GM23248 (cell line): ENCODE results near the gene FBXW7. TPM values are rescaled to one million over a fixed set of nuclear protein-coding genes. Genes with fewer than 3 reads are reported as not detected.

Experiments used
- DNase-seq: peaks from one replicate; pipeline ENCODE4 v3.0.0-alpha.2; 2015
- H2AFZ ChIP-seq: fragments of 200-600 bp; sonication (generic); 2 replicates; pipeline ENCODE4 v1.6.1; 2016; ENCODE audit warnings: antibody characterized with exemption
- H3F3A ChIP-seq: fragments of 200-600 bp; sonication (generic); 2 replicates; pipeline ENCODE4 v1.6.1; 2016; ENCODE audit warnings: mild to moderate bottlenecking, antibody characterized with exemption, mixed run types; ENCODE audit not compliant: insufficient read depth
- H3K27ac ChIP-seq: fragments of 200-600 bp; sonication (generic); 2 replicates; pipeline ENCODE4 v1.5.1; 2016; ENCODE audit warnings: mild to moderate bottlenecking
- H3K27me3 ChIP-seq: fragments of 200-600 bp; sonication (generic); replicated peaks from 2 replicates; pipeline ENCODE4 v1.6.1; 2016; ENCODE audit warnings: mild to moderate bottlenecking; ENCODE audit not compliant: insufficient read depth
- H3K36me3 ChIP-seq: fragments of 200-600 bp; sonication (generic); 2 replicates; pipeline ENCODE4 v1.6.1; 2016; ENCODE audit warnings: low read depth, mild to moderate bottlenecking
- H3K4me1 ChIP-seq: fragments of 200-600 bp; sonication (generic); 2 replicates; pipeline ENCODE4 v1.6.1; 2016; ENCODE audit warnings: mild to moderate bottlenecking; ENCODE audit not compliant: insufficient read depth
- H3K4me2 ChIP-seq: fragments of 200-600 bp; sonication (generic); one replicate; pipeline ENCODE4 v1.6.1; 2016; ENCODE audit warnings: mild to moderate bottlenecking; ENCODE audit not compliant: unreplicated experiment
- H3K4me3 ChIP-seq: fragments of 200-600 bp; sonication (generic); 2 replicates; pipeline ENCODE4 v1.5.1; 2016; ENCODE audit warnings: mild to moderate bottlenecking
- H3K79me2 ChIP-seq: fragments of 200-600 bp; sonication (generic); 2 replicates; pipeline ENCODE4 v1.6.1; 2016; ENCODE audit warnings: mild to moderate bottlenecking; ENCODE audit not compliant: insufficient read depth
- H3K9ac ChIP-seq: fragments of 200-600 bp; sonication (generic); 2 replicates; pipeline ENCODE4 v1.6.1; 2016; ENCODE audit warnings: mild to moderate bottlenecking
- H3K9me2 ChIP-seq: fragments of 200-600 bp; sonication (generic); 2 replicates; pipeline ENCODE4 v1.6.1; 2016; ENCODE audit warnings: mixed run types, mild to moderate bottlenecking, moderate library complexity; ENCODE audit not compliant: insufficient read depth
- H3K9me3 ChIP-seq: fragments of 200-600 bp; sonication (generic); one replicate; pipeline ENCODE4 v1.6.1; 2017; ENCODE audit warnings: low read depth
- H4K20me1 ChIP-seq: fragments of 200-600 bp; sonication (generic); 2 replicates; pipeline ENCODE4 v1.6.0; 2016; ENCODE audit not compliant: insufficient read depth
- EZH2 ChIP-seq: fragments of 200-600 bp; sonication (generic); IDR thresholded peaks from 2 replicates; pipeline ENCODE4 v1.6.1; 2018; ENCODE audit warnings: antibody characterized with exemption, mild to moderate bottlenecking; ENCODE audit not compliant: insufficient read depth, poor library complexity, severe bottlenecking
- EZH2phosphoT487 ChIP-seq: fragments of 200-600 bp; sonication (generic); IDR thresholded peaks from 2 replicates; pipeline ENCODE4 v1.6.1; 2018; ENCODE audit warnings: antibody characterized with exemption, moderate library complexity, mild to moderate bottlenecking, low read depth; ENCODE audit not compliant: insufficient read depth
- WGBS, 2 experiments: methylation state at CpG; one replicate each; pipeline ENCODE4 v1.1.6; 2015 to 2017; ENCODE audit warnings: low lambda C conversion rate in 2 of 2, low coverage in 1 of 2; ENCODE audit errors: missing lambda C conversion rate in 2 of 2; 5-methylcytosine and 5-hydroxymethylcytosine counted together
- in situ Hi-C: fragments of 300-500 bp; cut with MboI; formaldehyde crosslinking; loops from 2 replicates; pipeline ENCODE4 v1.15.0; 2020
- polyA plus RNA-seq: library from polyadenylated mRNA; unstranded; fragments of >200 nt; fragmentation: Nextera tagmentation; extraction: Ambion mirVana; gene quantifications from 2 replicates; pipeline ENCODE4 v1.2.1, GENCODE V29; 2016
- total RNA-seq: library from RNA; depleted of rRNA; stranded (reverse); fragments of >200 nt; shearing (Covaris generic); gene quantifications from 2 replicates; pipeline ENCODE4 v1.2.3, GENCODE V29; 2014

The FBXW7 gene
- total and polyA plus RNA-seq, 2 experiments from 2014 or later, result 8.8 to 29.0 TPM

DNA sequence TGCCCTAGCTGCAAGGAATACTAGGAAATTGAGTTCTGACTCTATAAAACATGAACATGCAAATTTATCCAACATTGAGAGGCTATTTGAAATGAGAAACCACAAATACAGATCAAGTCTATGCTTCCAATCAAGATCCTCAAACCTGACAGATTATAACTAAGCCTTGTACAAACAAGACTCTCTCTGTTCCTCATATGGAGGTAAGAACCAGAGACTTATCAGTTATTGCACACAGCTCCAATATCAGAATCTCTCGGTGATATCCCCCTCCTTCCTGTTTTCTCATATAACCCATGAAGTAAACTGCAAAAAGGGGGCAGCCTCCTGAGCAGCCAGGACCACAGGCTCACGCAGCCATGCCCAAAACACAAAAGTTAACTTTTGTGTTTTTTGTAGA is 36.5 kb downstream of the FBXW7 start:
- H3K9me2 ChIP-seq, result no peaks in the 10 kb centered on the region
- peaks cover 20% of the 10 kb centered on the region for H3K4me1 ChIP-seq
- 72 to 73% methylated on average over 2 of the region's 2 CpGs for WGBS, 2 experiments
- H3K79me2 ChIP-seq, result peaks cover 97% of the 10 kb centered on the region
- H4K20me1 ChIP-seq, result no peaks in the 10 kb centered on the region; the same call in 1 of the 2 replicates
- H3K27ac ChIP-seq, result no peak overlapping the region
- no peaks in the 10 kb centered on the region for H3K27me3 ChIP-seq
- in situ Hi-C loops, result no loop called here
- H3F3A ChIP-seq, result no peaks in the 10 kb centered on the region
- H3K9ac ChIP-seq, result no peak overlapping the region
- TF ChIP-seq EZH2 (no peak), EZH2phosphoT487 (no peak)
- H3K4me2 ChIP-seq, result no peak overlapping the region
- no peak for DNase-seq
- H3K9me3 ChIP-seq, result no peaks in the 10 kb centered on the region
- H3K36me3 ChIP-seq, result no peaks in the 10 kb centered on the region
- no peak overlapping the region for H2AFZ ChIP-seq
- H3K4me3 ChIP-seq, result no peak overlapping the region

DNA sequence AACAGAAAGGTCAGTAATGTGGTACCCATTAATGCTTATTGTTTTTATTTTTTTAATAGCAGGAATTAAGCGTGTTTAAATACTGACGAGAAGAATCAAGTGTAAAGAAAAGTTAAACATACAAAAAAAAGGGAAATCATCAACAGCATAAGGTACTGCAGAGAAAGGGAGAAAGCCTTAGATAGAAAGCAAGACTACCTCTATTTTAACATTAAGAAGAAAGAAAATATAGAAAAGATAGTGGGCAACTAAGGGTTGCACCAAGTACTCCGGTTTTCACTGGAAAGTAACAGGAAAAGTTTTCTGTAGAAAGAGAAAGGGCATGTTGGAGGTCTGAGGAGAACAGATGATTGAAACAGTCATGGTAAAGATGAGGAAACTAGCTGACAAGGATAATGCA is 41.9 kb downstream of the FBXW7 start:
- H3K36me3 ChIP-seq, result no peaks in the 10 kb centered on the region
- H3K4me2 ChIP-seq, result no peak overlapping the region
- TF ChIP-seq EZH2, result no peak
- no peak for TF ChIP-seq EZH2phosphoT487
- no peak overlapping the region for H3K4me3 ChIP-seq
- H2AFZ ChIP-seq, result no peak overlapping the region
- no peak overlapping the region for H3K27ac ChIP-seq
- no peak for DNase-seq
- H3K27me3 ChIP-seq, result no peaks in the 10 kb centered on the region
- H3K9me3 ChIP-seq, result no peaks in the 10 kb centered on the region
- in situ Hi-C loops, result no loop called here
- 81 to 92% methylated on average over 3 of the region's 3 CpGs for WGBS, 2 experiments
- H4K20me1 ChIP-seq, result 0 out of 2 replicates have a peak, but pooled peaks cover 8% of the 10 kb centered on the region
- H3F3A ChIP-seq, result no peaks in the 10 kb centered on the region
- no peaks in the 10 kb centered on the region for H3K9me2 ChIP-seq
- H3K79me2 ChIP-seq, result peaks cover 100% of the 10 kb centered on the region
- no peak overlapping the region for H3K9ac ChIP-seq
- no peaks in the 10 kb centered on the region for H3K4me1 ChIP-seq

DNA sequence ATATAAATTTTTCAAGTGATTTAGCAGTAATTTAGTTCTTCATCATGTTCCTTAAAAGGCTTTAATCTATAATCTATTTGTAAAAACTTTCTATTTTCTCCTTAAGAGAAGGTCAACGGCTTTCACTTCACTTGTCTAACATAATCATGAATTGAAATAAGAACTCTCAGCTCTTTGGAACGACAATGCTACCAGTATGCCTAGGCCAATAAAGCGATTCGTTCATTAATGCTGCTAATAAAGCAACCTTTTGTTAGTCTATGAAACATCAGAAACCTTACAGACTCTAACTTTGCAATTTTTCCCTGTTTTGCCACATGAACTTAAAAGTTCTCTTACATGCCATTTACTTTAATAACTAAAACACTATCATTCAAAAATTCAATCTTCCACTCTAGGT is 47.6 kb downstream of the FBXW7 start:
- no peak overlapping the region for H3K4me3 ChIP-seq
- H3F3A ChIP-seq, result no peaks in the 10 kb centered on the region
- DNase-seq, result no peak
- peaks cover 100% of the 10 kb centered on the region for H3K79me2 ChIP-seq
- 97% methylated on average over 4 of the region's 4 CpGs for WGBS, 2 experiments
- H3K4me2 ChIP-seq, result no peak overlapping the region
- no peak overlapping the region for H3K27ac ChIP-seq
- TF ChIP-seq EZH2 (no peak), EZH2phosphoT487 (no peak)
- in situ Hi-C loops, result no loop called here
- H3K9me2 ChIP-seq, result no peaks in the 10 kb centered on the region
- 0 out of 2 replicates have a peak, but pooled peaks cover 8% of the 10 kb centered on the region for H4K20me1 ChIP-seq
- no peaks in the 10 kb centered on the region for H3K9me3 ChIP-seq
- no peaks in the 10 kb centered on the region; the same call in 1 of the 2 replicates for H3K4me1 ChIP-seq
- no peaks in the 10 kb centered on the region for H3K27me3 ChIP-seq
- no peak overlapping the region for H2AFZ ChIP-seq
- H3K9ac ChIP-seq, result no peak overlapping the region
- H3K36me3 ChIP-seq, result no peaks in the 10 kb centered on the region

DNA sequence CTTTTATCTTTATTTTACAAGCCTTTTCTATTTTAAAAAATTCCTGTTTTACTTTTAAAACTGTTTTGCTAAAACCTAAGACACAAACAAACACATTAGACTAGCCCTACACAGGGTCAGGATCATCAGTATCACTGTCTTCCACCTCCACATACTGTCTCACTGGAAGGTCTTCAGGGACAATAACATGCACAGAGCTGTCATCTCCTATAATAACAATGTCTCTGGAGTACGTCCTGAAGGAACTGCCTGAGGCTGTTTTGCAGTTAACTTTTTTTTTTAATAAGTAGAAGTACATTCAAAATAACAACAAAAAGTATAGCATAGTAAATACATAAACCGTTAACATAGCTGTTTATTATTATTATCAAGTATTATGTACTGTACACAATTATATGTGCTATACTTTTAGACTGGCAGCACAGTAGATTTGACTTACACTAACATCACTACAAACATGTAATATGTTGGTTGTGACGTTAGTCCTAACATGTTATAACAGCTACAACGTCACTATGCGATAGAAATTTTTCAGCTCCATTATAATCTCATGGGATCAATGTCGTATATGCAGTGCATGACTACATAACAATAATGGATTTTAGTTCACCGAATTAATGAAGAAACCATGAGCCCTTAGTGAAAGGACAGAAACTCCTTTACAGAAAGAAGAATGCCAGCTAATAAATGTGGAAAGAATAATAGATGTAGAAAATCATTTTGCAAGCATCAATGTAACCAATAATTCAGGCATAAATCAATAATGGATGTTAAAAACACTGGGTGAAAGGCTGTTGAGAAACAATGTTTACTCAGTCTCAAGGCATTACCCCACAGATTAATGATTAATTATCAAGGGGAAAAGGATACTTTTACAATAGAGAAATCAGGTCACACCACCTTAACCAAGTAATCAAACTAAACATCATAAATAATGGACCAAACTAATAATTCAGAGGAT is 49.2 kb downstream of the FBXW7 start:
- H3K4me3 ChIP-seq, result no peak overlapping the region
- in situ Hi-C loops, result no loop called here
- H4K20me1 ChIP-seq, result 0 out of 2 replicates have a peak, but pooled peaks cover 8% of the 10 kb centered on the region
- H3K4me1 ChIP-seq, result no peaks in the 10 kb centered on the region; the same call in 1 of the 2 replicates
- no peak overlapping the region for H3K27ac ChIP-seq
- no peak for TF ChIP-seq EZH2
- TF ChIP-seq EZH2phosphoT487, result no peak
- no peaks in the 10 kb centered on the region for H3F3A ChIP-seq
- WGBS, 2 experiments, result 90 to 92% methylated on average over 7 of the region's 7 CpGs
- H3K36me3 ChIP-seq, result no peaks in the 10 kb centered on the region
- H3K9me3 ChIP-seq, result no peaks in the 10 kb centered on the region
- H3K9me2 ChIP-seq, result no peaks in the 10 kb centered on the region
- no peaks in the 10 kb centered on the region for H3K27me3 ChIP-seq
- peaks cover 100% of the 10 kb centered on the region for H3K79me2 ChIP-seq
- H3K4me2 ChIP-seq, result no peak overlapping the region
- H3K9ac ChIP-seq, result no peak overlapping the region
- no peak for DNase-seq
- no peak overlapping the region for H2AFZ ChIP-seq
